Sigmoid colon (tissue), 4 donors: ENCODE data around the gene FKBP10.

Experiments
- CTCF ChIP-seq, 4 experiments: fragments of 450-650 bp in 3 of 4; fragments of 200-600 bp in 1 of 4; IDR thresholded peaks; one replicate each; pipeline ENCODE4 v1.5.1; 2016 to 2019; ENCODE audit warnings: antibody characterized with exemption in 4 of 4, mild to moderate bottlenecking in 3 of 4, moderate library complexity in 2 of 4
- POLR2A ChIP-seq, 2 donors: fragments of 450-650 bp; IDR thresholded peaks; one replicate each; pipeline ENCODE4 v1.6.1; 2016; ENCODE audit warnings: antibody characterized with exemption in 2 of 2, mild to moderate bottlenecking in 2 of 2, moderate library complexity in 2 of 2
- POLR2AphosphoS5 ChIP-seq, 4 donors: sonication (generic); formaldehyde crosslinking; IDR thresholded peaks; one replicate each; pipeline ENCODE4 v1.6.1; 2017; ENCODE audit warnings: antibody characterized with exemption in 4 of 4

GRCh38 chr17:41784207-41784744 is 28.5 kb upstream of the FKBP10 start:
- TF ChIP-seq CTCF (IDR thresholded peaks at IDR 0.05) = no peak
- no peak for TF ChIP-seq POLR2A (IDR thresholded peaks at IDR 0.05)
- no peak for TF ChIP-seq POLR2AphosphoS5 (IDR thresholded peaks at IDR 0.05)
